GM12878 (cell line): ENCODE measurements around the gene CACNA2D4.

ENCODE experiments used
- BHLHE40 ChIP-seq, 2 experiments: fragments of 450-650 bp in 1 of 2; IDR thresholded peaks; 2 replicates each; pipeline ENCODE4 v1.6.1; 2011 to 2017; ENCODE audit warnings: low read depth in 2 of 2, borderline replicate concordance in 1 of 2, improper control_type of control experiment in 1 of 2, low read length in 1 of 2, mild to moderate bottlenecking in 1 of 2
- CEBPB ChIP-seq, 2 experiments: fragments of 150-350 bp in 1 of 2; IDR thresholded peaks; 2 replicates each; pipeline ENCODE4 v1.6.1; 2012 to 2014; ENCODE audit warnings: low read depth in 2 of 2, low read length in 2 of 2, borderline replicate concordance in 1 of 2, inconsistent platforms in 1 of 2
- EZH2 ChIP-seq: IDR thresholded peaks from 2 replicates; pipeline ENCODE4 v1.6.1; 2012; ENCODE audit warnings: low read depth, mild to moderate bottlenecking, control low read depth, inconsistent platforms, low read length, borderline replicate concordance; ENCODE audit not compliant: control insufficient read depth
- HCFC1 ChIP-seq: fragments of 150-350 bp; IDR thresholded peaks from 2 replicates; pipeline ENCODE4 v1.6.1; 2014; ENCODE audit warnings: low read length
- MYC ChIP-seq: IDR thresholded peaks from 2 replicates; pipeline ENCODE4 v1.6.1; 2011; ENCODE audit warnings: mild to moderate bottlenecking, low read length, moderate library complexity, inconsistent platforms; ENCODE audit not compliant: insufficient read depth, insufficient replicate concordance, insufficient read length, severe bottlenecking
- RAD21 ChIP-seq: IDR thresholded peaks from 2 replicates; pipeline ENCODE4 v1.6.1; 2011; ENCODE audit warnings: mild to moderate bottlenecking, low read depth, low read length, moderate library complexity; ENCODE audit not compliant: insufficient read depth
- RUNX3 ChIP-seq: IDR thresholded peaks from 2 replicates; pipeline ENCODE4 v1.6.1; 2012; ENCODE audit warnings: low read length, inconsistent platforms
- SP1 ChIP-seq: IDR thresholded peaks from one replicate; pipeline ENCODE4 v1.6.1; 2011; ENCODE audit warnings: low read depth, low read length
- TAF1 ChIP-seq: IDR thresholded peaks from 2 replicates; pipeline ENCODE4 v1.6.1; 2011; ENCODE audit warnings: mild to moderate bottlenecking, low read depth, low read length, borderline replicate concordance
- ZNF274 ChIP-seq: IDR thresholded peaks from one replicate; pipeline ENCODE4 v1.8.0; 2011; ENCODE audit not compliant: insufficient read length, insufficient read depth
- TF ChIP-seq, protein P1 (sequence below), 3 experiments: IDR thresholded peaks in 2 of 3; conservative IDR thresholded peaks in 1 of 3; 2 replicates each; pipeline ENCODE4 v1.5.1; 2011; ENCODE audit warnings: low read depth in 3 of 3, low read length in 3 of 3, mild to moderate bottlenecking in 3 of 3, control low read depth in 2 of 3, moderate library complexity in 2 of 3, inconsistent platforms in 1 of 3, mixed read lengths in 1 of 3; ENCODE audit not compliant: control insufficient read depth in 2 of 3, insufficient read depth in 1 of 3; ENCODE audit errors: extremely low read depth in 1 of 3
- TF ChIP-seq, protein P2 (sequence below): IDR thresholded peaks from 2 replicates; pipeline ENCODE4 v1.6.1; 2012; ENCODE audit warnings: mild to moderate bottlenecking, low read depth, low read length

DNA sequence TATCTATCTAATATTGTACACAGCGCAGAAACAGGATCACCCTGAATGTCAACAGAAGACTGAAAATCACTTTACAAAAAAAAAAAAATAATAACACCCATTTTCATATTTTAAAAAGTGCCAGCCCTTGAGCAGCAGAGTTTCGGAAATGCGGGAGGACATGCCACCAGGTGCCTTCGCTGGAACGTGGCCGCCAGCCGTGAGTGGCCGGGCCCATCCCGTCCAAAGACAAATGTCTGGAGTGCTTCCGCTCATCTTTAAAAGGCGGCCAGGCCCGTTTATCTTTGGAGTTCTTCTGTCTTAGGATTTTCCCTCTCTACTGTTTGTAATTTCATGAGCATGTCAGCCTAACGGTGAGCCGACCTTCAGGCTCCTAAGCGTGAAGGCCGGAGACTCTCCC is 54.6 kb downstream of the CACNA2D4 start:
- TF ChIP-seq ZNF274 = no peak
- no peak for TF ChIP-seq CEBPB (IDR thresholded peaks at IDR 0.05; ENCODE audit: borderline replicate concordance in 1 of 2, low read depth in 2 of 2, low read length in 2 of 2)
- TF ChIP-seq TAF1 = no peak
- TF ChIP-seq SP1 = no peak
- no peak for TF ChIP-seq RUNX3
- no peak for TF ChIP-seq HCFC1
- no peak for TF ChIP-seq BHLHE40 (IDR thresholded peaks at IDR 0.05; ENCODE audit: borderline replicate concordance in 1 of 2, low read depth in 2 of 2, low read length in 1 of 2)
- TF ChIP-seq RAD21 = no peak
- TF ChIP-seq, protein P1, sequence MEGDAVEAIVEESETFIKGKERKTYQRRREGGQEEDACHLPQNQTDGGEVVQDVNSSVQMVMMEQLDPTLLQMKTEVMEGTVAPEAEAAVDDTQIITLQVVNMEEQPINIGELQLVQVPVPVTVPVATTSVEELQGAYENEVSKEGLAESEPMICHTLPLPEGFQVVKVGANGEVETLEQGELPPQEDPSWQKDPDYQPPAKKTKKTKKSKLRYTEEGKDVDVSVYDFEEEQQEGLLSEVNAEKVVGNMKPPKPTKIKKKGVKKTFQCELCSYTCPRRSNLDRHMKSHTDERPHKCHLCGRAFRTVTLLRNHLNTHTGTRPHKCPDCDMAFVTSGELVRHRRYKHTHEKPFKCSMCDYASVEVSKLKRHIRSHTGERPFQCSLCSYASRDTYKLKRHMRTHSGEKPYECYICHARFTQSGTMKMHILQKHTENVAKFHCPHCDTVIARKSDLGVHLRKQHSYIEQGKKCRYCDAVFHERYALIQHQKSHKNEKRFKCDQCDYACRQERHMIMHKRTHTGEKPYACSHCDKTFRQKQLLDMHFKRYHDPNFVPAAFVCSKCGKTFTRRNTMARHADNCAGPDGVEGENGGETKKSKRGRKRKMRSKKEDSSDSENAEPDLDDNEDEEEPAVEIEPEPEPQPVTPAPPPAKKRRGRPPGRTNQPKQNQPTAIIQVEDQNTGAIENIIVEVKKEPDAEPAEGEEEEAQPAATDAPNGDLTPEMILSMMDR (IDR thresholded peaks at IDR 0.05 in 2 of 3, conservative IDR thresholded peaks at IDR 0.05 in 1 of 3; ENCODE audit: control insufficient read depth in 2 of 3, extremely low read depth in 1 of 3, insufficient read depth in 1 of 3, low read depth in 3 of 3, low read length in 3 of 3) = no peak
- TF ChIP-seq EZH2 = no peak
- no peak for TF ChIP-seq MYC
- TF ChIP-seq, protein P2, sequence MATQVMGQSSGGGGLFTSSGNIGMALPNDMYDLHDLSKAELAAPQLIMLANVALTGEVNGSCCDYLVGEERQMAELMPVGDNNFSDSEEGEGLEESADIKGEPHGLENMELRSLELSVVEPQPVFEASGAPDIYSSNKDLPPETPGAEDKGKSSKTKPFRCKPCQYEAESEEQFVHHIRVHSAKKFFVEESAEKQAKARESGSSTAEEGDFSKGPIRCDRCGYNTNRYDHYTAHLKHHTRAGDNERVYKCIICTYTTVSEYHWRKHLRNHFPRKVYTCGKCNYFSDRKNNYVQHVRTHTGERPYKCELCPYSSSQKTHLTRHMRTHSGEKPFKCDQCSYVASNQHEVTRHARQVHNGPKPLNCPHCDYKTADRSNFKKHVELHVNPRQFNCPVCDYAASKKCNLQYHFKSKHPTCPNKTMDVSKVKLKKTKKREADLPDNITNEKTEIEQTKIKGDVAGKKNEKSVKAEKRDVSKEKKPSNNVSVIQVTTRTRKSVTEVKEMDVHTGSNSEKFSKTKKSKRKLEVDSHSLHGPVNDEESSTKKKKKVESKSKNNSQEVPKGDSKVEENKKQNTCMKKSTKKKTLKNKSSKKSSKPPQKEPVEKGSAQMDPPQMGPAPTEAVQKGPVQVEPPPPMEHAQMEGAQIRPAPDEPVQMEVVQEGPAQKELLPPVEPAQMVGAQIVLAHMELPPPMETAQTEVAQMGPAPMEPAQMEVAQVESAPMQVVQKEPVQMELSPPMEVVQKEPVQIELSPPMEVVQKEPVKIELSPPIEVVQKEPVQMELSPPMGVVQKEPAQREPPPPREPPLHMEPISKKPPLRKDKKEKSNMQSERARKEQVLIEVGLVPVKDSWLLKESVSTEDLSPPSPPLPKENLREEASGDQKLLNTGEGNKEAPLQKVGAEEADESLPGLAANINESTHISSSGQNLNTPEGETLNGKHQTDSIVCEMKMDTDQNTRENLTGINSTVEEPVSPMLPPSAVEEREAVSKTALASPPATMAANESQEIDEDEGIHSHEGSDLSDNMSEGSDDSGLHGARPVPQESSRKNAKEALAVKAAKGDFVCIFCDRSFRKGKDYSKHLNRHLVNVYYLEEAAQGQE = no peak
